Activated T-cell treated with anti-CD3 and anti-CD28 coated beads for 48 hours (primary cell): ENCODE results near the gene PTGDR2.

ENCODE experiments used
- DNase-seq: peaks from one replicate; pipeline ENCODE4 v3.0.0-alpha.2; 2020; ENCODE audit warnings: low read depth

Gene PTGDR2

DNA sequence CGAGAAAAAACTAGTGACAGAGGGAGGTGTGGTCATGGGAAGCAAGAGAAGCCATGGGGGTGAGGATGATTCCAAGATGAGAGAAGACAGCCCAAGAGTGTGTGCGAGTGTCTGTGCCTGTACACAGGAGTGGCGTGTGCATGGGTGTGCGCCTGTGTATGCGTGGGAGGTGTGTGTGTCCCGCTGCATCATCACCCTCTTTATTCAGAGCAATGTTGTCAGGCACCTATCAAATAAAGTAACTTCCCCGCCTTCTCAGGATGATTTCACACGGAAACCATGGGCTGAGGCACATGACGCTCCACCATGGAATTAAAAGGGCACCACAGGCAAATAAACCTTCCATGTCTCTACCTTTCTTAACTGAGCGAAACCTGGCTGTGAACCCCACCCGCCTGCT is 46.1 kb downstream of the PTGDR2 start:
- no peak for DNase-seq

- no peak for DNase-seq
Observed at GRCh38 chr11:60809249-60809648, 46.5 kb downstream of the PTGDR2 start.

DNA sequence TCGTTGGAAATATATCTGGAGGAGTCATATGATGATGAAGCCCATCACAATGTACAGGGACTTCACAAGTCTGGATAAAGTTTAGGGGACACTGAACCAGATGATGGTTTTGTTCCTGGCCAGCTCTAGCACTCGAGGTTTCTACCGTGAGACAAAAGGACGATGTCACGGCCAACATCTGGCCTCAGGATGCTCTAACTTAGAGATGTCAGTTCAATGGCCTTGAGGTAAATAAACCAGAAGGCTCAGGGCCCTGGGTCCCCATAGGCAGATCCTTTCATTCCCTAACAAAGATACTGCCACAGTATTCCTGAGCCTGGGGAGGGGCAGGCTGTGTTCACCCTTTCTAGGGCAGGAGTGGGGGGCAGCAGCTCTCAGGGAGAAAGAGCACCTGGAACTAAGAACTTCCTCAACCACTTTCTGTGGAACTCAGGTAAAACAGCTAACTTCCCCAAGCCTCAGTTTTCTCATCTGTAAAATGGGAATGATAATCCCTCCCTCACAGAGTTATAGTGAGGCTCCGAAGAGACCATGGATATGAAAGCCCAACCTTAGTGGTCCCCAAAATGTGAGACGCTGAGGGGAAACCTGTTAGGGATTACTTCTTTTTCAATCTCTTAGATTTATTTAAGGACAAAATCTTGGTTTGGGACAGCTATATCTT is 52.3 kb downstream of the PTGDR2 start:
- no peak for DNase-seq

GRCh38 chr11:60801194-60801593 is 54.6 kb downstream of the PTGDR2 start:
- no peak for DNase-seq
